Memory B cell (primary cell): ENCODE measurements around the gene GAL3ST2.
"Not testable (repeated sequence)": the region's sequence is repeated elsewhere in the genome, so short reads cannot be mapped to it uniquely, and the experiment has no call there.

ENCODE experiments used
- ATAC-seq: fragments of 150-1000 bp; cut with Tn5 transposase; 2 replicates; pipeline ENCODE4 v1.10.0; 2021; ENCODE audit warnings: low read depth, mild to moderate bottlenecking, moderate library complexity
- DNase-seq, 2 donors: peaks; one replicate each; pipeline ENCODE4 v3.0.0; 2022; ENCODE audit warnings: low spot score in 2 of 2
- H3K27ac Mint-ChIP-seq: one replicate; pipeline ENCODE4 v1.8.0; 2022; ENCODE audit warnings: mild to moderate bottlenecking, moderate library complexity, mixed read lengths
- H3K27me3 Mint-ChIP-seq: one replicate; pipeline ENCODE4 v1.8.0; 2022; ENCODE audit warnings: mixed read lengths
- H3K36me3 Mint-ChIP-seq: one replicate; pipeline ENCODE4 v1.8.0; 2022; ENCODE audit warnings: mild to moderate bottlenecking, mixed read lengths
- H3K4me1 Mint-ChIP-seq: one replicate; pipeline ENCODE4 v1.8.0; 2022; ENCODE audit warnings: mixed read lengths
- H3K4me3 Mint-ChIP-seq: one replicate; pipeline ENCODE4 v1.8.0; 2022; ENCODE audit warnings: mild to moderate bottlenecking, moderate library complexity, mixed read lengths
- H3K9me3 Mint-ChIP-seq: one replicate; pipeline ENCODE4 v1.8.0; 2022; ENCODE audit warnings: mixed read lengths

The GAL3ST2 gene

DNA sequence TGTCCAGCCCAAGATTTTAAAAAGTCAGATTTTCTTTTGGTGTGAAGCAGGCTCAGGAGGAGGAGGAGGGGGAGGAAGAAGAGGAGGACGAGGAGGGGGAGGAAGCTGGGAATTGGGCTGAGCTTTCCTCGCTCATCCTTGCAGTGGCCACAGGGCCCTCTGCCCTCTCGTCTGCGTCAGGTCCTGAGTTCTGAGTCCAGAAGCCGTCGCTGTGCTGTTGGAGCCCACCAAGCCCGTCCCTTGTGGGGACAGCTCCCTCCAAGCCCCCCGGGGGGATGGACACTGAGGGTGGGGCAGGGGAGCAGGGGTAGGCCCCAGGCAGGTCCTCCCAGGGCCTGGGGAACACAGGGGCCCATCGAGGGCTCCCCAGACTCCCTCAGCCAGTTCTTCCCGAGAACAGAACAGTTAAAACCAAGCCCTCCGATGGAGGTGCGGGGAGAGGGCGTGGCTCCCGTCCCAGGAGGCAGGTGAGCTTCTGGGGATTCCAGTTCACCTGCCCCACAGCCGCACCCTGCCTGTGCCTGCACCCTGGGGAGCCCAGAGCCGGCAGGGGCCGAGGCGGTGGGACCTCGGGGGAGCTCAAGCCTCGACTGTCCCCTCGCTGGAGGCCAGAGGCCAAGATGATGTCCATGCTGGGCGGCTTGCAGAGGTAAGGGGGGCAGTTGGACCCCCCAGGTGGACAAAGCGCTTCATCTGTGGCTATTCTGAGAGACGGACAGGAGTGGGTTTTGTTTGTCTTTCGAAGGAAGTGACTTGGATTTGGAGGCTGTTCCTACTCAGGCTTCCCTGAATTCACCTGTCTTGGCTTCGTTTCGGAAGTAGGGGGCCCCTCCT is at the start of gene GAL3ST2:
GAL3ST2 (plus strand) TSS at position 487 of the 834 bp plus-strand sequence; CDS start at position 621, 134 bp downstream.
- Mint-ChIP-seq H3K4me3 (no peak within 1 kb of the TSS), H3K27ac (no peak within 1 kb of the TSS), H3K4me1 (peaks cover 8% of the 10 kb centered on the region), H3K36me3 (no peaks in the 10 kb centered on the region), H3K27me3 (peaks cover 5% of the 10 kb centered on the region), H3K9me3 (no peaks in the 10 kb centered on the region)
- ATAC-seq (no peak), DNase-seq (no peak)

DNA sequence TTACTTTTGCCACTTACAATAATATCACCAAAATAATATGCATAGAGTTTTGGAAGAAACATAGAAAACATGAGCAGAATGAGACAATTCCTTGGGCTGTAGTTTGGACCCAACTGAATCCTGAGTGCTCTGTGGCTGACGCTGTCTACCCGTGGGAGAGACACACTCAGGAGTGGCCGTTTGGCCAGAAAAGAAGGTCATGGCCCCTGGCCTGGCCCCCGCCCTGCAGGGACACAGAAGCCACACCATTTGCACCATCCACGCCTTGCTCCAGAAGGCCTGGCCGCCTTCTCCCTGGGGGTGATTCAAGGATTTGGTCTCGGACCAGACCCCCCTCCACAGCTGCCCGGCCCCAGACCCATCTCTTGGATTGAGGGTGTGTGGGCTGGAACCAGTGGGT is 48.6 kb upstream of the GAL3ST2 start:
- ATAC-seq (no peak), DNase-seq (no peak)
- Mint-ChIP-seq H3K36me3 (peaks cover 18% of the 10 kb centered on the region), H3K27ac (no peak overlapping the region), H3K4me1 (peaks cover 10% of the 10 kb centered on the region), H3K4me3 (no peak overlapping the region), H3K27me3 (no peaks in the 10 kb centered on the region), H3K9me3 (no peaks in the 10 kb centered on the region)

DNA sequence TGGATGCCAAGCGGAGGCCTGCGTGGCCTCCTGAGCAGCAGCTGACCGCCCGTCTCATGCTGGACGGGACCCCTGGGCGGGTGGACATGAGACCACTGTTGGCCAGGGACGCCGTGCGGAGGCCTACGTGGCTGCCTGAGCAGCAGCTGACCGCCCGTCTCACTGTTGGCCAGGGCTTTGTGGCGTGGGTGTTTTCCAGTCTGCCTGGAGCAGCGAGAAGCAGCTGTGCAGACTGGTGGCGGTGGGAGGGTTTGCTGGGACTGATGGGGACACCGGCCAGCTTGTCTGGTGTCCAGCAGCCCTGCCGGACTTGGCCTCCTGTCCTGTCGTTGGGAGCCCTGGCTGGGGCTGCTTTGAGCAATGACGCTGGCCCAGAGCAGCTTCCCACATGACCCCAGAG is 48.0 kb upstream of the GAL3ST2 start:
- DNase-seq (no peak), ATAC-seq (no peak)
- no peaks in the 10 kb centered on the region for H3K27me3 Mint-ChIP-seq
- no peak overlapping the region for H3K4me3 Mint-ChIP-seq
- H3K36me3 Mint-ChIP-seq: peaks cover 12% of the 10 kb centered on the region
- H3K27ac Mint-ChIP-seq: no peak overlapping the region
- H3K4me1 Mint-ChIP-seq: peaks cover 10% of the 10 kb centered on the region
- no peaks in the 10 kb centered on the region for H3K9me3 Mint-ChIP-seq

DNA sequence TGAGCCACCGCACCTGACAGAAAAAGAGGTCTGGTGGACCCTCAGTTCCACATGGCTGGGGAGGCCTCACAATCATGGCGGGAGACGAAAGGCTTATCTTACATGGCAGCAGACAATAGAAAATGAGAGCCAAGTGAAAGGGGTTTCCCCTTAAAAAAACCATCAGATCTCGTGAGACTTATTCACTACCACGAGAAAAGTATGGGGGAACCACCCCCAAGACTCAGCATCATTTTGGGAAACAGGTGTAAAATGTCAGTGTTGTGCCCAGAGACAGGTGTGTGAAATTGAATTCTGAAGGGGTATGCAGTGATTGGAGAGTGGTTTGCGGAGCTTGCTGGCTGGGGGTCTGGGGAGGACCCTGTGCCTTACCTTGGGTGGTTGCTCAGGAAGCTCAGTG is 46.8 kb upstream of the GAL3ST2 start:
- Mint-ChIP-seq H3K27ac (no peak overlapping the region), H3K36me3 (peaks cover 6% of the 10 kb centered on the region), H3K4me1 (peaks cover 10% of the 10 kb centered on the region), H3K4me3 (no peak overlapping the region), H3K9me3 (no peaks in the 10 kb centered on the region), H3K27me3 (no peaks in the 10 kb centered on the region)
- no peak for DNase-seq
- no peak for ATAC-seq

DNA sequence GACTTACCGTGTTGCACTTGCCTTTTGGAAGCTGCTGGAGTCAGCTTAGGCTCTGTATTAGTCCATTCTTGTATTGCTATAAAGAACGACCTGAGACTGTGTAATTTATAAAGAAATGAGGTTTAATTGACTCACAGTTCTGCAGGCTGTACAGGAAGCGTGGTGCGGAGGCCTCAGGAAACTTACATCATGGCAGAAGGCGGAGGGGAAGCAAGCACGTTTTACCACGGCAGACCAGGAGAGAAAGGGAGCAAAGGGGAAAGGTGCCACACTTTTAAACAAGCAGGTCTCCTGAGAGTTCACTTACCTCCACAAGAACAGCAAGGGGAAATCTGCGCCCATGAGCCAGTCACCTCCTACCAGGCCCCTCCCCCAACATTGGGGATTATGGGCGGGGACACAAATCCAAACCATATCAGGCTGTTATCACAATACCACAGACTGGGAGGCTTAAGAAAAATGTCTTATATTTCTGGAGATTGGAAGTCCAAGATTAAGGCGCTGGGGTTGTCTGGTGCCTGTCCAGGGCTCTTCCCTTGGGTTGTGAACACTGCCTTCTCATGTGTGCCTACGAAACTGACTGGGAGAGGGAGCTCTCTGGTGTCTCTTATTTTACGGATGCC is 45.8 kb upstream of the GAL3ST2 start:
- Mint-ChIP-seq H3K9me3 (no peaks in the 10 kb centered on the region), H3K27ac (no peak overlapping the region), H3K4me3 (no peak overlapping the region), H3K36me3 (peaks cover 2% of the 10 kb centered on the region), H3K4me1 (peaks cover 10% of the 10 kb centered on the region), H3K27me3 (no peaks in the 10 kb centered on the region)
- DNase-seq: no peak
- ATAC-seq: no peak

DNA sequence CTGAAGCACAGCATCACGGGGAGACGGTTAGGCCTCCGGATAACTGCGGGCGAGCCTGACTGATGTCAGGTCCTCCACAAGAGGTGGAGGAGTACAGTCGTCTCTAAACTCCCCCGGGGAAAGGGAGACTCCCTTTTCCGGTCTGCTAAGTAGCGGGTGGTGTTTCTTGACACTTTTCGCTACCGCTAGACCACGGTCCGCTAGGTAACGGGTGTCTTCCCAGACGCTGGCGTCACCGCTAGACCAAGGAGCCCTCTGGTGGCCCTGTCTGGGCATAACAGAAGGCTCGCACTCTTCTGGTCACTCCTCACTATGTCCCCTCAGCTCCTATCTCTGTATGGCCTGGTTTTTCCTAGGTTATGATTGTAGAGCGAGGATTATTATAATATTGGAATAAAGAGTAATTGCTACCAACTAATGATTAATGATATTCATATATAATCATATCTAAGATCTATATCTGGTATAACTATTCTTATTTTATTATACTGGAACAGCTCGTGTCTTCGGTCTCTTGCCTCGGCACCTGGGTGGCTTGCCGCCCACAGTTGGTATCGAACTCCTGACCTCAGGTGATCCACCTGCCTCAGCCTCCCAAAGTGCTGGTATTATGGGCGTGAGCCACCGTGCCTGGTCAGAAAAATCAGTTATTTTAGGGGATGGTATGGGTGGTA is 44.0 kb upstream of the GAL3ST2 start:
- H3K27ac Mint-ChIP-seq: peak overlapping the region; percentile 68
- H3K4me1 Mint-ChIP-seq: peaks cover 13% of the 10 kb centered on the region
- peak; percentile 28 to 51 for DNase-seq

DNA sequence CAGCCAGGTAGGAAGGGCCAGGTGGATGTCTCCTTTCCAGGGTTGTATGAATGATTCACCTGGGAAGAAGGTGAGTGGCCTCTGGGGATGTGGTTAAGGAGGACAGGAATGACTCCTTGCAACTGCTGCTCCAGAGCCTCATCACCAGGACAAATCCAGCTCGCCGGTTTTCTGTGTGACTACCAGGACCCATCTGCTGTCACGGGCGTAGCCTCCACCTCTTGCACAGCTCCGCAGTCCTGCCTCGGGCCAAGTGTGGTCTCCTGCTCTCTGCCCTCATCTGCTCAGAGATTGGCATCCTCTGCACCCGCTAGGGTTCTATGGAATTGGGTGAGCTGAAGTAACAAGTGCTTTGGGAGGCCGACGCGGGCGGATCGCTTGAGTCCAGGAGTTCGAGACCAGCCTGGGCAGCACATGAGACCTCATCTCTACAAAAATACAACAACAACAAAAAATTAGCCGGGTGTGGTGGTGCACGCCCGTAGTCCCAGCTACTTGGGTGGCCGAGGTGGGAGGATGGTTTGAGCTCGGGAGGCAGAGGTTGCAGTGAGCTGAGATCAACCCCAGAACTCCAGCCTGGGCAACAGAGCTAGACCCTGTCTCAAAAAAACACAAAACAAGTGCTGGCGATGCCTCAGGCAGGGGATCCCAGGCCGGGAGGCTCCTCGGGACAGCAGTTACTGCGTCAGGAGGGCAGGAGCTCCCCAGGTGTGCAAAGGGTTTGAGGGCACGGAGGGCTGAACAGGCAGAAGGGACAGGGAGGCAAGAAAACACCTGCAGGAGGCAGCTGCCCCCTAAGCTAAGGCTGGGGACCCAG is 43.0 kb upstream of the GAL3ST2 start:
- ATAC-seq (no peak), DNase-seq (no peak)
- H3K27ac Mint-ChIP-seq: peak overlapping the region; percentile 68
- peak overlapping the region; percentile 79 for H3K4me3 Mint-ChIP-seq
- H3K36me3 Mint-ChIP-seq: no peaks in the 10 kb centered on the region
- H3K27me3 Mint-ChIP-seq: no peaks in the 10 kb centered on the region
- H3K9me3 Mint-ChIP-seq: no peaks in the 10 kb centered on the region
- peaks cover 13% of the 10 kb centered on the region for H3K4me1 Mint-ChIP-seq

More for the DNA sequence above, 44.0 kb upstream of the GAL3ST2 start:
- H3K9me3 Mint-ChIP-seq, H3K27me3 Mint-ChIP-seq, ATAC-seq, H3K36me3 Mint-ChIP-seq: not testable (repeated sequence)
- peak overlapping the region; percentile 28 for H3K4me3 Mint-ChIP-seq

DNA sequence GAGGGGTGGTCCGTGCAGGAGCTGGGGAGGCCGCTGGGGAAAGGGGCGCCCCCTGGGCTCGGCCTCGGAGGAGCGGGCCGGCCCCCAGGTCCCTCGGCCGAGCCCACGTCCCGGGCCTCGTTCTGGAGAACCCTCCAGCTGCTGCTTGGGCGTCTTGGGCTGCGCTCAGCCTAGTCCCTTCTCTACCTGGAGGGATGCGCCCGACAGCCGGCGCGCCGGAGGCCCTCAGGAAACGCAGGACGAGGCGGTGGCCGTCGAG is 42.5 kb upstream of the GAL3ST2 start:
- ATAC-seq: no peak
- Mint-ChIP-seq H3K27me3 (no peaks in the 10 kb centered on the region), H3K4me1 (peaks cover 13% of the 10 kb centered on the region), H3K27ac (no peak overlapping the region), H3K36me3 (no peaks in the 10 kb centered on the region), H3K9me3 (no peaks in the 10 kb centered on the region), H3K4me3 (peak overlapping the region; percentile 79)
- no peak for DNase-seq

DNA sequence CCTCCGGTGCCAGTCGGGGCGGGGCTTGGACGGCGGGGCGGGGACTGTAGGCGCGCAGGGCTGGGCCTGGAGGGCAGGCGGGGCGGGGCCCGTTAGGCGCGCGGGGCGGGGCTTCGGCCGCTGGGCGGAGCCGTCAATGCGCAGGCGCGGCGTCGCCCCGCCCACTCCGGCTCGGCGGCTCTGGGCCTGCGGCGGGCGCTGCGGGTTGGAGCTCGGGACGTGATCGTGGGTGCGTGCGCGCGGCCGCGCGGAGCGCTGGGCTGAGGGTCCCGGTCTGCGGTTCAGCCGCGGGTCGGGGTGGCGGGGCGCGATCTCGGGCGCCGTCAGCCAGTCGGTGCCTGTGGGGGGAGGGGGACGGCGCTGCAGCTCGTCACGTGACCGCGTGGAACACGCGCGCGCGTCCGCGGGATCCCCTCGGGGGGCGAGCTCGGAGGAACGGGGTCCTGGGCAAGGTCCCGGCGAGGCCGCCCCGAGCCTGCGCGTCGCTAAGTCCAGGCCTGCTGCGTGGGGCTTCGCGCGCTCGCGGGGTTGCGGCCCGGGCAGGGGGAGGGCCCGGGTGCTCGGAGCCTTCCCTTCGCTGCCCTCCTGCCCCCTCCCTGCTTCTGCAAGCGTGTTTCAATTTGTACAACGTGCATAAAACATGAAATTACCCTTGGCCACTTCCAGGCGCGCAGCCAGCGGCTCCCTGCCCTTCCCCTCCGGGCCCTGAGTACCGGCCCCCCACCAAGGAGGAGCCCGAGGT is 42.0 kb upstream of the GAL3ST2 start, which contains the start of gene D2HGDH:
D2HGDH (plus strand) TSS at position 164 of the 742 bp plus-strand sequence. CDS start 595 bp downstream, outside the sequence.
- H3K27me3 Mint-ChIP-seq: no peaks in the 10 kb centered on the region
- H3K4me3 Mint-ChIP-seq: peak within 1 kb of the TSS; percentile 79
- H3K36me3 Mint-ChIP-seq: no peaks in the 10 kb centered on the region
- H3K27ac Mint-ChIP-seq: no peak within 1 kb of the TSS
- H3K9me3 Mint-ChIP-seq: no peaks in the 10 kb centered on the region
- H3K4me1 Mint-ChIP-seq: peaks cover 14% of the 10 kb centered on the region
- ATAC-seq (peak; percentile 88), DNase-seq (peak; percentile 94 to 96)

DNA sequence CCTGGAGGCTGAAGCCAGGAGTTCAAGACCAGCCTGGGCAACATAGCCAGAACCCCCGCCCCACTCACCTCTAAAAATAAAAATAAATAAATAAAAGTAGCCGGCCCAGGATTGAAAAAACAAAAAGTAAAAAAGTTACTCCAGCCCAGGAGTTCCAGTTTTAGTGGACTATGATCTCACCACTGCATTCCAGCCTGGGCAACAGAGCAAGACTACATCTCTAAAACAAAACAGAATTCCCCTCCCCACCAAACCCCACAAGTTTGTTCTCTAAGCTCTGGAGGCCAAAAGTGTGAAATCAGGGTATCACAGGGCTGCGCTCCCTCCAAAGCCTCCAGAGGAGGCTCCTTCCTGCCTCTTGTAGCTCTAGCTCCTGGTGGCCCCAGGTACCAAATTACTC is 40.5 kb upstream of the GAL3ST2 start:
- no peak for ATAC-seq
- no peak overlapping the region for H3K27ac Mint-ChIP-seq

DNA sequence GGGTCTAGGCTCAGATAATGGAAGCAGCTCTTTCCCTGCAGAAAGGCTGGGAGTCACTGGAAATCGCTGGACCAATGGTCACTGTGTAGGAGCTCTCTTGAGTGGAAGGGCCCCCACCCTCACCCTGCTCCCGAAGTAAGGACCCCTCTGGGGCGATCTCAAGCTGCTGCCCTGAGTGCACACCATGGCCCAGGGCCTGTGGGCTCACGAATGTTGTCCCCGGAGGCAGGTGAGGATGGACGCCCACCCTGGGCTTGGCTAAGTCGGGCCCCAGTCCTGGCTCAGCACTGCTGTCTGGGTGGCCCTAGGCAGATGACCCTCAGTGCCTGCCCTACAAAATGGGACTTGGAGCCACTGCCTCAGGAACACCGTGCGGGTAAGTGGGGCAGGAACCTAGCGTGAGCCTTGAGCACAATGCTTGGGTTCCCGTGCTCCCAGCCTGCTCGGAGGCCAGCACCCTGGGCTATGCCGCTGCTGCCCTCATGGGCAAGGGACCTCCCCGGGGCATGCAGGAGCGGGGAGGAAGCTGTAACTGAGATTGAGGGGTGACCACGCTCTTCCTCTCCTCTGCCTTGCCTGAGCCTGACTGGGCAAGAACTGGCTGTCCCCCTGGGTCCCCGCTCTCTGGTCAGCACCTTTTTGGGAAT is 38.5 kb upstream of the GAL3ST2 start:
- ATAC-seq (no peak), DNase-seq (no peak)
- no peak overlapping the region for H3K4me3 Mint-ChIP-seq
- H3K27me3 Mint-ChIP-seq: no peaks in the 10 kb centered on the region
- H3K36me3 Mint-ChIP-seq: no peaks in the 10 kb centered on the region
- H3K9me3 Mint-ChIP-seq: no peaks in the 10 kb centered on the region
- H3K4me1 Mint-ChIP-seq: peaks cover 11% of the 10 kb centered on the region
- no peak overlapping the region for H3K27ac Mint-ChIP-seq

More for the DNA sequence above, 40.5 kb upstream of the GAL3ST2 start:
- no peak for DNase-seq
- no peaks in the 10 kb centered on the region for H3K9me3 Mint-ChIP-seq
- H3K4me3 Mint-ChIP-seq: peak overlapping the region; percentile 73
- H3K27me3 Mint-ChIP-seq: no peaks in the 10 kb centered on the region
- H3K36me3 Mint-ChIP-seq: no peaks in the 10 kb centered on the region
- H3K4me1 Mint-ChIP-seq: peaks cover 15% of the 10 kb centered on the region

DNA sequence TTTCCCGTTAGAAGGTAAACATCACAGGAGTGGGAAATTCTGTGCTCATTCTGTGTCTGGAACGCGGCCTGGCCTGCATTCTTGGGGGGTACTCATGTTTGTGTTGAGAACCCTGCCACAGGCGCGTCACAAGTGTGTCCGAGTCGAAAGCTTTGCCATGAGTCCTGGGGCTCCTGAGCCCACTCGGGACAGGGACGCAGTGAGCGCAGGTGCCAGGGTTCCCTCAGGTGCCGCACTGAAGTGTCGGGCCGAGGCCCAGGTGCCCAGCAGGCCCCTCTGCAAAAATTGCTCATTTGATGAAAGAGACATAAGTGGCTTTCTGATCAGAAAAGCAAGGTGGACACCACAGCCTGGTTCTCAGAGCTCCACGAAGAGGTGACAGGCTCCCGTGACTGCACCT is 37.4 kb upstream of the GAL3ST2 start:
- H3K27ac Mint-ChIP-seq: no peak overlapping the region
- DNase-seq (no peak), ATAC-seq (no peak)
- peaks cover 11% of the 10 kb centered on the region for H3K4me1 Mint-ChIP-seq
- H3K4me3 Mint-ChIP-seq: no peak overlapping the region
- no peaks in the 10 kb centered on the region for H3K9me3 Mint-ChIP-seq
- no peaks in the 10 kb centered on the region for H3K36me3 Mint-ChIP-seq
- no peaks in the 10 kb centered on the region for H3K27me3 Mint-ChIP-seq

DNA sequence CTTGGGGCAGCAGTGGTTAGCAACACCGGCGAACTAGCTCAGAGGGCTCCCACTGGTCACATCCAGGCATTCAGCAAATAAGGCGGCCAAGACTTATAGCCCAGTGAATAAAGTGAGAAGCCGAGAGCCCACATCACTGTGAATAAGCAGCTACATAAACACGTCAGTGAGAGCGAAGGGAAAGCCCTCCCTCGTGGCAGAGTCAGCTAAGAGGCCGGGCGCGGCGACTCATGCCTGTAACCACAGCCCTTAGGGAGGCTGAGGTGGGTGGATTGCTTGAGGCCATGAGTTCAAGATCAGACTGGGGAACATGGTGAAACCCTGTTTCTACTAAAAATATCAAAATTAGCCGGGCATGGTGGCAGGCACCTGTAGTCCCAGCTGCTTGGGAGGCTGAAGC is 37.0 kb upstream of the GAL3ST2 start:
- no peaks in the 10 kb centered on the region for H3K36me3 Mint-ChIP-seq
- H3K4me3 Mint-ChIP-seq: no peak overlapping the region
- DNase-seq (no peak), ATAC-seq (no peak)
- no peak overlapping the region for H3K27ac Mint-ChIP-seq
- H3K9me3 Mint-ChIP-seq: no peaks in the 10 kb centered on the region
- H3K4me1 Mint-ChIP-seq: peaks cover 11% of the 10 kb centered on the region
- H3K27me3 Mint-ChIP-seq: no peaks in the 10 kb centered on the region
